ENCODE results near the gene MTX1. TPM values are rescaled to one million over a fixed set of nuclear protein-coding genes. Genes with fewer than 3 reads are reported as not detected.

The MTX1 gene
- total RNA-seq, 1 donor from 2014 or later = 23.9 TPM

DNA sequence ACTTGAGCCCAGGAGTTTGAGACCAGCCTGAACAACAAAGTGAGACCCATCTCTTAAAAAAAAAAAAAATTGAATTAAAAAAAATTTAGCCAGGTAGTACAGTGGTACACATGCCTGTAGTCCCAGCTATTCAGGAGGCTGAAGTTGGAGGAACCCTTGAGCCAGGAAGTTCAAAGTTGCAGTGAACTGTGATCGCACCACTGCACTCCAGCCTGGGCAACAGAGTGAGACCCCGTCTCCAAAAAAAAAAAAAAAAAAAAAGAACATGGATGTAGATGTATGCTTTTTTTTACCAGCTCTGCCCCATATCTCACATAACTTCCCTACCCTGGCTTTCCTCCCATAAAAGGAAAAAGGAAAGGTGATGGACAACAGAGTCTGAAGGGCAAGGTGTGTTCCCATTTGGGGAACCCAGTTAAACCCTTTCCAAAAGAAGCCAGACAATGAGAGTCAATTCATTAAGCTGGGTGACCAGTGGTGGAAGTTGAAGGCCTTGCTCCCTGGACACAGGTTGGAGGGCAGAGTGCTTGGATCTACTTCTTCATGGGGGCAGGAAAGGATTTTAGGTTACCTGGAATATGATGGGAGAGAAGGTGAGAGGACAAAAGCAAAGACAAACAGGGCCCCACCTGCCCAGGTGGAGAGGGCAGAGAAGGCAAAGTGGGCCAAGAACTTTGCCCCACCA is 38.3 kb upstream of the MTX1 start:
- Histone ChIP-seq H3K27ac (no peak overlapping the region), H3K4me3 (no peak overlapping the region), H3K36me3 (peaks cover 7 to 24% of the 10 kb centered on the region in 2 donors), H3K9me3 (no peaks in the 10 kb centered on the region), H3K27me3 (no peaks in the 10 kb centered on the region), H3K4me1 (peaks cover 14 to 18% of the 10 kb centered on the region in 2 donors)
- no peak for DNase-seq (ENCODE audit: low spot score in 2 of 2)
- TF ChIP-seq, protein P1, sequence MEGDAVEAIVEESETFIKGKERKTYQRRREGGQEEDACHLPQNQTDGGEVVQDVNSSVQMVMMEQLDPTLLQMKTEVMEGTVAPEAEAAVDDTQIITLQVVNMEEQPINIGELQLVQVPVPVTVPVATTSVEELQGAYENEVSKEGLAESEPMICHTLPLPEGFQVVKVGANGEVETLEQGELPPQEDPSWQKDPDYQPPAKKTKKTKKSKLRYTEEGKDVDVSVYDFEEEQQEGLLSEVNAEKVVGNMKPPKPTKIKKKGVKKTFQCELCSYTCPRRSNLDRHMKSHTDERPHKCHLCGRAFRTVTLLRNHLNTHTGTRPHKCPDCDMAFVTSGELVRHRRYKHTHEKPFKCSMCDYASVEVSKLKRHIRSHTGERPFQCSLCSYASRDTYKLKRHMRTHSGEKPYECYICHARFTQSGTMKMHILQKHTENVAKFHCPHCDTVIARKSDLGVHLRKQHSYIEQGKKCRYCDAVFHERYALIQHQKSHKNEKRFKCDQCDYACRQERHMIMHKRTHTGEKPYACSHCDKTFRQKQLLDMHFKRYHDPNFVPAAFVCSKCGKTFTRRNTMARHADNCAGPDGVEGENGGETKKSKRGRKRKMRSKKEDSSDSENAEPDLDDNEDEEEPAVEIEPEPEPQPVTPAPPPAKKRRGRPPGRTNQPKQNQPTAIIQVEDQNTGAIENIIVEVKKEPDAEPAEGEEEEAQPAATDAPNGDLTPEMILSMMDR (IDR thresholded peaks at IDR 0.05) = no peak
- intact Hi-C loops (cut with DNase I) = loop anchor here (5.0 kb wide), 1 partner anchor 43 kb away; the partner anchor contains the start of gene EFNA1

- Histone ChIP-seq H3K4me1 (peaks cover 14 to 18% of the 10 kb centered on the region in 2 donors), H3K27me3 (no peaks in the 10 kb centered on the region), H3K9me3 (no peaks in the 10 kb centered on the region), H3K36me3 (peaks cover 7 to 24% of the 10 kb centered on the region in 2 donors), H3K4me3 (no peak overlapping the region), H3K27ac (no peak overlapping the region)
- intact Hi-C loops (cut with DNase I) = loop anchor here (5.0 kb wide), 1 partner anchor 44 kb away; the partner anchor contains the start of gene EFNA1
- TF ChIP-seq, protein P1 (IDR thresholded peaks at IDR 0.05) = no peak
- DNase-seq (ENCODE audit: low spot score in 2 of 2) = no peak
These were observed 37.7 kb upstream of the MTX1 start for GRCh38 chr1:155170806-155171205.

DNA sequence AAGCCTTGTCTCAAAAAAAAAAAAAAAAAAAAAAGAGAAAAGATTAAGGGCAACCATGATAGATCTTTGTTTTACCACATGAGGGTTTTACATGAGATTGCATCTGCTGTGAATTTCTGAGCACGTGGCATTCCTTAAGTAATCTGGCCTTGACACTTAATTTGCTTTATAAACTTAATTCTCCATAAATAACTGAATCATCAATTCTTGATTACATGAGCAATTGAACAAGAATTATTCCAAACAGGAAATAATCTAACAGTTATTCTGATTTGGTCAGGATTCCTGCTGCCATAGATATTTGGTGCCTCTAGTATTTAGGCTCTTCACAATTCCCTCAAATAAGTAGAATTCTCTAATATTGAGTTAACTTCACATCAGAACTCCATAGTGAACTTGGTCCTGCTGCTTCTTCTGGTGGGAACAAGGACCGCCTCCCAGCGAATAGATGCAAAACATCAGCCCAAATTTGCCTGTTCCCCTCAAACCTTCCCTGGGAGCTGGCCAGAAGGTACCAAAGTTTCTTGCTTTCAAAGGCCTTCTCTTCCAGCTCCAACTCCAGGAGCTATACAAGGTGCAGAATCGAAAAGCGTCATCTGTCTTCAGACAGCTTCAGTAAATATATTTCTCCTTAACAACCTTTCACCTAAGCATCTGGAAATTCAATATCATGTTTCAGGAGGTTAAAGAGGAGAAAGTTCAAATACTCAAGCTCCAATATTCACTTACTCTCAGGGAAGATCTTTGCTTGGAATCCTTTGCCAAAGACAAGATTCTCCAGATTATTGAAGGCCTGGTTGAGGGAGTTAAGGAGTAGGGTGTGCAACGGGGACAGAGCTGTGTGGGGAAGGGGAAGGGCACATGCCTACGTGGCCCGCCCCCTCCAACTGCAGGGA is 36.4 kb upstream of the MTX1 start:
- intact Hi-C loops (cut with DNase I) = loop anchor here (5.0 kb wide), 1 partner anchor 45 kb away; the partner anchor contains the start of gene EFNA1
- Histone ChIP-seq H3K4me3 (peak overlapping the region; percentile 76 to 84), H3K27me3 (no peaks in the 10 kb centered on the region), H3K9me3 (no peaks in the 10 kb centered on the region), H3K4me1 (peaks cover 14 to 18% of the 10 kb centered on the region in 2 donors), H3K36me3 (peaks cover 7 to 24% of the 10 kb centered on the region in 2 donors), H3K27ac (peak overlapping the region; percentile 92 to 93)
- TF ChIP-seq, protein P1 (IDR thresholded peaks at IDR 0.05) = no peak
- DNase-seq (ENCODE audit: low spot score in 2 of 2) = no peak

DNA sequence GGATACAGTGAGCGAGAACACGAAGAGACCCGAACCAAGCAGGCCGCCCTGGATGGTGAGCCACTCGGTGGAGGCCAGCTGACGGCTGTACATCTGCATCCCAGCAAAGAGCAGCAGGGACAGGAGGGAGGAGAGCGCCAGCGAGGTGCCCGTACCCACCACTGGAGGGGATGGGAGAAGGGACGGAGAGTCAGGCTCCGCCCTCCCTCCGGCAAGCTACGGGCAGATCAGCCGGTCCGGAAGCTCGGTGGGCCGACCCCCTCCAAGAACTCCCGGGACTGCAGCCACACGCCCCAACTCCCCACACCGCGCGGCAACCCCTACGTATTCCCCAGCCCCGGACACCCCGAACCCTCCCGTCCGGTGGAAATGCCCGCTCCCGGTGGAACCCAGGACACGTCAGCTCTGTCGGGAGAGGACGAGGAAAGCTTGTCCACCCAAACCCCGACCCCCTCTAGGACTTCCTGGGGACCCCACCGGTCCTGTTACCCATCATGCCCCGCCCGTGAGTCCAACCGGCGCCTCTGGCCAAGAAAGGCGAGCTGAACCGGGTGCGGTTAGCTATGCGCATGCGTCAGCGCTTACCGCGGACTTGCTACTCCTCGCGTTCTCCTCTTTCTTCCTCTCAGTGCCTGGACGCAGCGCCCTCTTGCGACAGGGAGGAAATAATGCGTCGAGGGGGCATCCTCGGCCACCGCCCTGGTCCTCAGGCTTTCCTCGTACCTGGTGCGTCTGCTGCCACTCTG is 35.6 kb upstream of the MTX1 start, which contains the start of gene KRTCAP2:
Gene KRTCAP2 (minus strand): TSS at position 573 of the 746 bp plus-strand sequence. CDS start 80 bp downstream, at position 493.
- peaks cover 7 to 24% of the 10 kb centered on the region in 2 donors for H3K36me3 ChIP-seq
- peak within 1 kb of the TSS; percentile 76 to 84 for H3K4me3 ChIP-seq
- peaks cover 10 to 15% of the 10 kb centered on the region in 2 donors for H3K4me1 ChIP-seq
- peak within 1 kb of the TSS; percentile 92 to 93 for H3K27ac ChIP-seq
- H3K27me3 ChIP-seq = no peaks in the 10 kb centered on the region
- peak; percentile 84 to 98 for DNase-seq (ENCODE audit: low spot score in 2 of 2)
- intact Hi-C loops (cut with DNase I) = loop anchor here (1.0 to 5.0 kb wide), 3 partner anchors 33 to 54 kb away; partner anchors contain the start of genes DPM3 and EFNA1
- H3K9me3 ChIP-seq = no peaks in the 10 kb centered on the region
- TF ChIP-seq, protein P1 (IDR thresholded peaks at IDR 0.05) = peak; percentile 87 to 95 (median 90)

Data from ascending aorta (tissue), 2 donors.